HG02763 (cell line): ENCODE measurements around the gene VDR.
"Not testable (repeated sequence)": the region's sequence is repeated elsewhere in the genome, so short reads cannot be mapped to it uniquely, and the experiment has no call there.

Source experiments
- ATAC-seq: cut with Tn5 transposase; IDR thresholded peaks from one replicate; pipeline ENCODE4 v1.9.1; 2021; ENCODE audit warnings: mild to moderate bottlenecking, moderate library complexity; ENCODE audit not compliant: unreplicated experiment

The VDR gene

DNA sequence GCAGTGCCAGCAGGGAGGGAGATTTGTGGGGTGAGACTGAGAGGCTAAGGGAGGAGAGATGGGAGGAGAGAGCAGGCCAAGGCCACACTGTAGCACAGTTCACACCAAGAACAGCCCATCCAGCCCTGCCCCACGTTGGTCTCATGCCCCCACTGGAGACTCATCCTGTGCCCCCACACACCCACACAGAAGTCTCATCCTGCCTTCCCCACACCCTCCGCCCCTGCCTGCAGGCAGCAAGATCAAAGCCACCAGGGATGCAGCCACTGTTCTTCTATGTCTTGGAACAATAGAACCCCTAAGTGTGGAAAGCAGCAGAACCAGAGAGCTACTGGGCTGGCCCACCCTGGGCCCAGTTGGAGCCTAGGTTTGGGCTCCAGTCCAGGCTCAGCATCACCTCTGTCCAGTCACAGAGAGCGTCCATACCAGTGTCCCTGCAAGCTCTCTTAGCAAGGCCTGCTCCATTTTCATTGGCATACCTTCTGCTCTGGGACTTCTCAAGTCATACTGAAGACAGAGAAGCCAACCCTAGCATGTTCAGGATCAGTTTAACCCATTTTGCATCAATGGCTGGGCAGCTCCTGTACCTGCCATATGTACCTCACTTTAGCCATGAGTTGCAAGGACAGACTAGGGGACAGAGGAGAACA is 53.4 kb downstream of the VDR start:
- ATAC-seq, result no peak

DNA sequence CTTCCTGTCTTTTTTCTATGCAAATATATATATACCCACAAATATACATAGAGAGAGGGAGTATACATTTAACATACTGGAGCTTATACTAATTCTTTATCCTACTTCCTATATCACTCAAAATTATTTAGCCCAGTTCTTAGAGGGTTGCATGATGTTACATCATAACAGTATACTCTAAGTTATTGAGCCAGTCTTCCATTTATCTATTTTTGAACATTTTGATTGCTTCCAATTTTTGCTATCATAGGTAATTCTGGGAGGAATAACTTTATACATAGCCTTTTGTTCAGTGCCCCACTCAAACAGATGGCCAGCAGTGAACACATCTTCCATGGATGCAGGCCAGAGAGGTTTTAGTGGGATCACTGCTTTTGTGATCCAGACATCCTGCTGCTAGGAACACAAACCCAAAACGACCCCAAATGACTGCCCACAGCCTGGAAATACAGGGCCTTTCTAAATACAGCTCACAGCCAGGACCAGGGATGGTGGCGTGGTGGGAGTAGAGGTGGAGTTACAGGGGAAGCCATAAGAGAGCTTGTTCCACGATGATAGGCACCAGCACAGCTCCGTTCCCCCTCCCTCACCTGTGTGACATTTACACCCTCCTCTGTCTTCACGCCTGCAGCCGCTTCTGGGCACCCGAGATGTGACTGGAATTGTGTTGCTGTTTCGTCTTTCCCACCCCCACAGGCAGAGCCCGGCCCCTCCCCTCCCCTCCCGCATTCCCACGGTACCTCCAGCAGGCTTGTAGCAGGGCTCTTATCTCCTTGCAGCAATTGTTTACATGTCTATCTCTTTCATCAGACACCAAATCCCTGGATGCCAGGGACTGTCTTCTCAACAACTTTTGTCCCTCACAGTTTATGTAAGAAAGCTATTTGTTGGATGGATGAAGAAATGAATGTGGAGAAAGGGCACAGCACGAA is 54.4 kb downstream of the VDR start:
- ATAC-seq, result no peak

DNA sequence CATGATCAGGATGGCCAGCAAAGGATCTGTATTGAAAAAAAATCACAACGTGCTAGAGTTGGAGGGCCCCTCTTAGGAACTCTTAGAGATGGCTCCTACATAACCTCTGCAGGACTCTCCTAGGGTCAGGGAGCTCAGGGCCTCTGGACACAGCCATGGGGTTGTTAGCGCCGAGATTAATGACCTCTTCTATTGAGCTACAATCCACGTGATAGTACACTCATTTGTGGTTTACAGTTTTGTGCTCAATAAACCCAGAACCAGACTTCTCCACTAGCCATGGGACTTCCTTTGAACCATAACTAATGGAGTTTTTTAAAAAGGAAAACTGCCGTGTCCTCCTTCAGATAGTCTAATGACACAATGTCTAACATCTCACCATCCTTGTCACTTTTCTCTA is 55.5 kb downstream of the VDR start:
- ATAC-seq, result no peak

DNA sequence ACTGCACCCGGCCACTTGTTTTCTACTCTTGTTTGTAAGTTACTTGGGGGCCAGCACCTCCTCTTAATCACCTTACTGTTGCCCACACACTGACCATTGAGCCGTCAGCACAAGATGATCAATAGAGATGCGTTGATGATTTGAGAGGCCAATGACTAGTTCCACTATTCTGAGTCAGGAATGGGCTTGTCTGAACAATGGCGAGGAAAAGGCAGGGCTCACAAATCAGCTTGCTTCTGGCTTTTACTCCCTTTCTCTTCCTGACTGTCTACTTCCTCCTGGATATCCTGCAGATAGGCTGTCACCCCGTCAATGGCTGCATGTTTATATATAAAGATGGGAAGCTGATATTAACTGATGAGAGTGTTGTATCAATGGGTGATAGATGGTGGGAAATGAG is 55.9 kb downstream of the VDR start:
- ATAC-seq, result no peak

DNA sequence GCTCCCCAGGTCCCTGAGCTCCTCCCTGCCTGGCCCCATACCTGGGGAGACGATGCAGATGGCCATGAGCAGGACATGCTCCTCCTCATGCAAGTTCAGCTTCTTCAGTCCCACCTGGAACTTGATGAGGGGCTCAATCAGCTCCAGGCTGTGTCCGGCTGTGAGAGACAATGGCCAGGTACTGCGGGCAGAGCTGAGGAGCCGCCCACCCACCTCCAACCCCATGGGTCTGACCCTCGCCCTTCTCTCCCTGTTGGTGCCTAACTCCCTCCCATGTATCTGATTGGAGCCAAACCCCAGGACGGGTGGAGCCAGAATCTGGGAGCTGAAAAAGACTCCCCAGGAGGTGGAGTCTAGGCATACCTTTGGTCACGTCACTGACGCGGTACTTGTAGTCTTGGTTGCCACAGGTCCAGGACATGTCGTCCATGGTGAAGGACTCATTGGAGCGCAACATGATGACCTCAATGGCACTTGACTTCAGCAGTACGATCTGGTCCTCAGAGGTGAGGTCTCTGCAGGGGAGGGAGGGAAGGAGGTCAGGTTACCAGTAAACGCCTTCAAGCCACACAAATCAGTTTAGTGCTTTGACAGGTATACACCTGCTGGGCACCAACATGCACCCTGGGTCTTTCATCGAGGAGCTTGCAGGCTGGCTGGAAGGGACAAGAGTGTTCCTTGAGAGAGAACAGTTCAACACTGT is 58.3 kb downstream of the VDR start:
- ATAC-seq, result no peak

DNA sequence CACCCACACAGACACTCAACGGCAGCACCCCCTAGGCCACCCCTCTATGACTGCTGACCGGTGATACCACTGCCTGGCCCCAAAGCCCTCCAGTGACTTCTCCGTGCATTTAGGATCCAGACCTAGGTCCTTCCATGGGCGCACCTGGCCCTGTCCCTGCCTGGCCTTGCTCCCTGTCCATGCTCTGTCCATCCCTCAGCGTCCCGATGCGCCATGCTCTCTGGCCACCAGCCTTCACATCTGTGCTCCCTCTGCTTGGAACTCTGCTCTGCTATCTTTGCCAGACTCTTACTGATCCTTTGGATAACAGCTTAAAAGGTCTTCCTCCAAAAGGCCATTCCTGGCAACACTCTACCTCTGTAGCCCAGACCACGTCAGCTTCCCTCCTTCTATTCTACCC is 59.7 kb downstream of the VDR start:
- ATAC-seq, result no peak

DNA sequence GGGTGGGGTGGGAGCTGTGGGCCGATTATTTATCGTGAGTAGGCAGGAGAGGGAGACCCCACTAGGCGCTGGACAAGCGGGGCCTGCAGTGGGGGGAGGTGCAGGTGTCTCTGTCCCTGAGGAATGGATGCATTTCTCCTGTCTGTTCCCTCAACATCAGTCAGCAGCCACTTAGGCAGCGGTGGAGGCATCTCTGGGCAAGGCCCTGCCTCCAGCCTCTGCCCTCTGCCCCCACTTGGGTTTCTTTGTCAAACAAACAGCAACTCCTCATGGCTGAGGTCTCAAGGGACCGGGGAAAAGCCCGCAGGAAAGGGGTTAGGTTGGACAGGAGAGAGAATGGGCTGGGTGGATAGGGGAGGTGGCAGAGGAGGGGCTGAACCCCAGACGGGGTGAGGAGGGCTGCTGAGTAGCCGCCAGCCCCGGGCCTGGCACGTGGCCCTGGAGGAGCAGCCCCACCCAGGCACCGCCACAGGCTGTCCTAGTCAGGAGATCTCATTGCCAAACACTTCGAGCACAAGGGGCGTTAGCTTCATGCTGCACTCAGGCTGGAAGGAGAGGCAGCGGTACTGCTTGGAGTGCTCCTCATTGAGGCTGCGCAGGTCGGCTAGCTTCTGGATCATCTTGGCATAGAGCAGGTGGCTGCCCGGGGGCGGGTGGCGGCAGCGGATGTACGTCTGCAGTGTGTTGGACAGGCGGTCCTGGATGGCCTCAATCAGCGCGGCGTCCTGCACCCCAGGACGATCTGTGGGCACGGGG is 60.4 kb downstream of the VDR start:
- no peak for ATAC-seq

DNA sequence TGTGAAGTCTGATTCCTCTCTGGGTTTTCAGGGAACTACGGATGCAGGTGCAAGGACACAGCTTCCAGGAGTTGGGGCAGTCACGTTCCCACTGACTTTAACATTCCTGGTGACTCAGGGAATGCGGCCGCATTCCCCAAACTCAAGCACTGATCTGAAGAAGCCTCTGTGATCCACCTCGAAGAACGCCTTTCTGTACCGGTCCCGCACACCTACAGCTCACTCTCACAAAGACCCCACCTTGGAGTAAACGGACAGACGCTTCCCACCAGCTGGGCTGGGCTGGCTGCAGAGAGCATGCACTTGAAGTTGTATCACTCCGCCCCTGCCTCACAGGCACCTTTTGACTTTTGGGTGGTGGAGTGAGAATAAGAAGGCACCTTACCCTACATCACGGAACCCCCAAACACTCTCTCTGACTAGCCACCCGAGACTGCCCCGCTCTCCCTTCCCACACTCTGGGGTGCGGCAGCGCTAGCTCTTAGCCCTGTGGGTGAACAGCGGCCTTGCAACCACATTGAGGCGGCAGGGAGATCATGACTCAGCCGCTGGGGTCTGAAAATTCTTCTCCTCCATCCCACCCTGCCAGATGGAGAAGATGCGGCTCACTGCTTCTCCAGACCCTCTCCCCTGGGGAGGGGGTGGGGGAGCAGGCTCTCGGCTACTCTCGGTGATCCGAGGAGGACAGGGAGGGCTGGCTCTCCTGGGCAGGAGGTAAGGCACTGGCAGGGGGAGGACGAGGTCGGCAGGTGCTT is 61.4 kb downstream of the VDR start:
- no peak for ATAC-seq

DNA sequence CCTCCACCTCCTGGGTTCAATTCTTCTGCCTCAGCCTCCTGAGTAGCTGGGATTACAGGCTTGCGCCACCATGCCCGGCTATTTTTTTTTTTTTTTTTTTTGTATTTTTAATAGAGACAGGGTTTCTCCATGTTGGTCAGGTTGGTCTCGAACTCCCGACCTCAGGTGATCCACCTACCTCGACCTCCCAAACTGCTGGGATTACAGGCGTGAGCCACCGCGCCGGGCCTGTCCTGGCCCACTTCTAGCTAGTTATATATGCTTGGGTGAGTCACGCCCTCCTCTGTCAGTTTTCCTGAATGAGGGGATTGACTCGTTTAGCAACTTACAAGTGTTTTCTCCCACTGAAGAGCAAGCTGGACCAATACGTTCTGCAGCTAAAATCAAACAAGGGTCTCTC is 62.3 kb downstream of the VDR start:
- not testable (repeated sequence) for ATAC-seq

DNA sequence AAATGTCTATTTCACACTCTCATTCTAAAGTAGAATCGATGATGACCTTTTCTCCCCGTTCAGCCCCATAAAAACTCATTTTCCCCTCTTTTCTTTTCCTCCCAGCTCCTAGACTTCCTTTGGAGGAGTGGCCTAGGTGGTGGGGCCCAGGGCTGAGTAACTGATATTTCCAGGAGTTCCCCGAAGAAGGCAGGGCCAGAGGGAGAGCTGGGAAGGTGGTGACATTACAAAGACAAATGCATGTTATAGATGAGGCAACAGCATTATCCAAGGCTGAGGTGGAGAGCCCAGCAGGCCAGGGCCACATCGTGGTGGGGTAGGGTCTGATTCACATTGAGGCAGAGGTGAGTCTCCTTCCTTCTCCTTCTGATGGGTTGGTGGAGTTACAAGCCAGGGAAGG is 62.9 kb downstream of the VDR start:
- no peak for ATAC-seq

DNA sequence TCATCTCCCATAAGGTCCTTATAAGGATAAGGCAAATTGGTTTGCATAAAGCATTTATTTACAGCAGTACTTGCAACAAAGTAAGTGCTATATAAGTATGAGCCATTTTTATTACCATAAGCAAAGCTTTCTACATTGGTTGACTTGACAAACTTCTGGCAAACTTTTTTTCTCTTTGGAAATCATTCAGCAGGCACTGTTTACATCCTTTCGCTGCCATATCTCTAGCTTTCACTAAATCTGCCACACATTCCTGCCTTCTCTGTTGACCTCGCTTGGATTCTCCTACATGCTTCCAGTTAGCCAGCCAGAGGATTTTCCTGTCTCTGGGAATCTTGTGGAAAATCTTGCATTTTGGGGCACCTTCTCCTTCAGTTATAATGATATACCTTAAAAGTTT is 63.3 kb downstream of the VDR start:
- no peak for ATAC-seq

DNA sequence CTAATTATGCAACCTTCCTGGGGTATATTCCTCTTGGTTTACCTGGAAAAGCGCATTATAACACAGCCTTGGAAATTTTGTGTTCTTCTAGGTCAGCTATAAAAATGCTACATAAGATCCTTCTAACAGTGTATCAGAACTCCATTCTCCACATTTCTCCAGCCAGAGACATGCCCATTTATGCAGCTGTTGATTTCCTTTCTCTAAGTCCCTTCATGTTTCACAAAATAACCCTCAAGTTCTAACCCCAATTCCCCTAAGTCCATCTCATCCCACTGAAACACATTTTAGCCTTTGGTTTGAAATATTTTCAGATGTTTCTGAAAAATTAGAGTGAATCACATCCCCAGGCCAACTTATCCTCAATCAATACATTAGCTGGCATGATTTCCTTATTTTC is 64.2 kb downstream of the VDR start:
- no peak for ATAC-seq

DNA sequence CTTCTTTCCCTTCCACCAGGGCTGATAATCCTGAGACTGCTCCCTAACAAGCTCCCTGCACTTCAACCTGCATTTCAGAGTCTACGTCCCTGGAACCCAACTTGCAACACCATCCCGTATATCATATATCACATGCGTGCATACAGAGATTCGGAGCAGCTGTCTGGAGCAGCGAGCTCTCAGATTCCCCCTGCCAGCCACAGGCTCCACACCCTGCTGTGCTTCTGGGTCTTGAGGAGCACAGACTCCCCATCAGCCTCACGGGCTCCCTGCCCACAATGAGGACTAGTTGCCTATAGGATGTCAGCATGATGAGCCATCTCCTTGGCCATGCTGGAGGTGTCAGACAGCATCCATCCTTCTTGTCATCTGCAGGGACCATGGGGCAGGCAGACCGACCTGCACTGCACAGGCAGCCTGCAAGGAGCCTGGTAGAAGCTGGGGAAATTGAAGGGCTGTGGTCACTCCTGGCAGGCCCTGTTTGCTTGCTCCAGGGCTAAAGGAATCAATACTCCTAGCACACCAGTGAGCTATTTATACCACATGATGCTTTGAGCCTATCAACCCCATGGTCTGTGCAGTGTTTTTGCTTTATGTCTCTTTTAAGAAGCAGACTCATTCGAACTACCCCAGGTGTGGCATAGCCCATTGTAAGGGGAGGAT is 65.4 kb downstream of the VDR start:
- no peak for ATAC-seq

DNA sequence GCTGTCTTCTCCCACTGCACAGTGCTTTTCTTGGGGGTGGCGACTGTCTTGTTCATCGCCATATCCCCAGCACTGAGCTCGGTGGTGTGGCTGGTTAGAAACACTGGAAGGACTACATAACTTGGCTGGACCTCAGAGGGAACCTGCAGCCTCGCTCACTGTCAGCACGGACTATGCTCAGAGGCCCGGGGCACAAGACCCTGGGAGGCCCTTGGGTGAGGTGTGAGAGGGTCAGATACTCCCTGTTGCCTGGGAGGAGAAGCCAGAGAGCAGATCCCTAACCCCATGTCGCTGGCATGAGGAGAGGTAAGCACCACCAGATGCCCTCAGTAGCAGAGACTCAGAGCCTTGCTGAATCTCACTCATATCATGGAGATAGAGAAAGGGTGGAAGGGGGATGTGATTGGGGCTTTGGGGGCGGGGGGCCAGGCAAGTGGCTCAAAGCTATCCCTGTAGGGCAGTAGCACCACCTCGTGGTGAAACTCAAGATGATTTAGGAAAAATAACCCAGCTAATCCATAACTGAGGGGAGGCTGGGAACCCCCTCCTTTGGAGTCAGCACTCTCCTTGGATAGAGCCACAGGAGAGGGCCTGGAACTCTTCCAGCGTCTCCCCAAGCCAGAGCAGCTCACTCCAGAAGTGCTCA is 66.4 kb downstream of the VDR start:
- ATAC-seq, result no peak

DNA sequence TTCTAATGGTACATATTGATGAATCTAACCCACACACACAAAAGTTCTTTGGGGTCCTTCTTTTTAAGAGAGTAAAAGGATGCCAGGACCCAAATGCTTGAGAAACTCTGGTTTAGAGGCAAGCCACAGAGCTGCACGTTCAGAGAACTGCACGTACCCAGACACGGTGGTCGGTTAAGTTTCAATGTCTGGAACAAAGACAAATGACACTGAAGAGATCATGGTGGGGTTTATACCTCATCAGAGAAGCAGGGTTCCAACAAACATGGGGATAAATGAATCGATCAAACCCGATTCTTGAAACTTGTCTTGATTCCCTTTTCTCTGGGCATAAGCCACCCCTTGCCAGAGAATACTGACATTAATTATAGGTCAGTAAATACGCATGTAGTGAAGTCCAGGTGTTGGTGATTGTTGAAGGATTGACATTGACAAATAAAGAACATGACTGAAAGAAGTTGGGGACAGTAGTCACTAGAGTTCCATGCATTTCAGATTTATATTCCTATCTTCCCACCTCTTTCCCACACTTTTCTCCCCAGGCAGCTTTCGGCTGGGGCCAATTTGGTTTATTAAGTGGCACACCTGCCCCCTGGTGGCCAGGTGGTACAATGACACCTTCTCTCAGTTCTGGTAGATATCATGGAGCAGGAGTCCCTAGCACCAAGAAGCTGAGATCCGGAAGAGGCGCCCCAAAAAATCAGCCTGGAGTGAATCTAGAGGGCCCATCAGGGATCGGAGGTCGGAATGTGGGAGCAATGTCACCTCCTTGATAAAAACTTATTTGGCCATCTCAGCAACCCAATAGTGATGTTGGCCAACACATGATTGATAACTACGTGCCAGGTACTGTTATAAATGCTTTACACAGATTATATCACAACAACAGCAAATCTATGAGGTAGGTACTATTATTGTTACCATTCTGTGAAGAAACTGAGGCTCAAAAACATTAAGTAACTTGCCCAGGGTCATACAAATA is 67.3 kb downstream of the VDR start:
- no peak for ATAC-seq

DNA sequence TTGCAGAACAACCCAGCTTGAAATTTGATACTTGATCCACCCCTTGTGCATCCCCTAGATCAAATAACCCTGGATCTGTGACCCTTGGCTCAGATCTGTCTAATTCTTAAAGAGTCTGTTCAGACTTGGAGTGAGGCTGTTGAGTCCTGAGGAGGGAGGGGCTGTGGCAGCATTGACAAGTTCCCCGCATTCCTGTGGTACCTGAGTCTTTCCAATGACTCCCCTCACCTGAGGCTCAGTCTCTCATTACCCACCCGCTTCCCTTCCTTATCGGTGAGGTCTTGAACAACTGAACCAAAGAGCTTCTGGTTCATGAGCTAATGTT is 69.0 kb downstream of the VDR start:
- no peak for ATAC-seq

DNA sequence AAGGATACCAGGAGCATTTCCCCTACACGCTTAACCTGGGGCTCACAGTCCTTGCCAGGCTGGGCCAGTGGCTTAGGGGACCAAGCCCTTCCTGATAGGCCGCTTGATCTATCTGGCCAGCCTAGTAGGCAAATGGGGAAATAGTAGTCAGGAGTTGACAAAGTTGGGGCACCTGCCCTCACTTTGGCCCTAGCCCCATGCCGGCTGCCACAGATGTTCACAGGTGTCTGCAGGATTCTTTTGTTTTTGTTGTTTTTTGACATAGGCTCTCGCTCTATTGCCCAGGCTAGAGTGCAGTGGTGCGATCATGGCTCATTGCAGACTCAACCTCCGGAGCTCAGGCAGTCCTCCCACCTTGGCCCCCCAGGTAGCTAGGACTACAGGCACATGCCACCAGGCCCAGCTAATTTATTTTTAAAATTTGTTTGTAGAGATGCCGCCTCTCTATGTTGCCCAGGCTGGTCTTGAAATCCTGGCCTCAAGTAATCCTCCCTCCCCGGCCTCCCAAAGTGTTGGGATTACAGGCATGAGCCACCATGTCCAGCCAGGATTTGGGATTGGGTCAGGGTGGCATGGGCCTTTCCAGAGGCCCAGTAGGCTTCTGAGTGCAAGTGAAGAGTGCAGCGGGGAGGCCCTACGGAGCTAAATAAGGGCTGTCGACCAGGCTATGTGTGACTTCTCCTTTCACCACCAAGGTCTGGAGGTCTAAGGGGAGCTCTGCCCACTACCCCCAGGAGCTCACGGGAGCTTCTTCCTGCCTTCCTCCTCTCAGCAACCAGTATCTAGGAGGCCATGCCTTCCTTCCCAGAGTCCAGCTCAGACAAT is 69.6 kb downstream of the VDR start:
- ATAC-seq, result no peak
